HL-60 (cell line): ENCODE measurements around the gene PRKCG.

Source experiments
- DNase-seq, 2 experiments: peaks; one replicate each; pipeline ENCODE4 v3.0.0-alpha.2; 2010 to 2020; ENCODE audit warnings: low read depth in 1 of 2, low spot score in 1 of 2
- H3K27ac ChIP-seq: fragments of 250-450 bp; sonication (Bioruptor Pico); replicated peaks from 2 replicates; pipeline ENCODE4 v1.5.1; 2020; ENCODE audit warnings: mild to moderate bottlenecking, moderate library complexity
- H3K27me3 ChIP-seq: fragments of 250-450 bp; sonication (Bioruptor Pico); 2 replicates; pipeline ENCODE4 v1.5.1; 2021; ENCODE audit warnings: mild to moderate bottlenecking, moderate library complexity; ENCODE audit not compliant: insufficient read depth, poor library complexity, severe bottlenecking
- H3K4me3 ChIP-seq: replicated peaks from 2 replicates; pipeline ENCODE4 v1.5.1; 2011; ENCODE audit warnings: mild to moderate bottlenecking, control low read depth, low read length; ENCODE audit not compliant: insufficient read depth
- GABPA ChIP-seq: IDR thresholded peaks from 2 replicates; pipeline ENCODE4 v1.6.1; 2012; ENCODE audit warnings: low read depth
- POLR2AphosphoS5 ChIP-seq: IDR thresholded peaks from 2 replicates; pipeline ENCODE4 v1.6.1; 2012; ENCODE audit warnings: low read depth
- SPI1 ChIP-seq: IDR thresholded peaks from 2 replicates; pipeline ENCODE4 v1.6.1; 2012; ENCODE audit warnings: low read depth, mild to moderate bottlenecking, borderline replicate concordance
- TF ChIP-seq, protein P1 (sequence below): IDR thresholded peaks from one replicate; pipeline ENCODE4 v1.5.1; 2011; ENCODE audit warnings: low read length, control low read depth, inconsistent platforms; ENCODE audit not compliant: insufficient read depth
- TF ChIP-seq, protein P2 (sequence below): IDR thresholded peaks from 2 replicates; pipeline ENCODE4 v1.6.1; 2012; ENCODE audit warnings: low read depth; ENCODE audit not compliant: insufficient replicate concordance

PRKCG gene

DNA sequence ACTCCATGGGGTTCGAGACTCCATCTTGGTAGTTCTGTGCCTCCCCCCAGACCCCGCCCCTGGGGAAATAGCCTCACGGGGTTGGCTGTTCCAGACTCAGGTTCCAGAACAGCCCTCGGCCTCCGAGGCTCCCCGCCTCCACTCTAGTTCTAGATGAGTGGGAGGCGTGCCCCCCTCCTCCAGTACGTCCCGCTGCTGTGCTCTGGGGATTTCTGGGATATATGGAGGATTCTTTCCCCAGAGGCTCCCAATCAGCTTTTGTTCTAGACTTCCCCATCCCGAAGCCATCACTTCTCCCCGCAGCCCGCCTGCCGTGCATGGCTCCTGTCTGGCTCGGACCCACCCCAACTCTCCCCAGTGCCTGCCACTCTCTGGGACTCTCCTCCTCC, 25.2 kb downstream of the PRKCG start:
- TF ChIP-seq, protein P1, sequence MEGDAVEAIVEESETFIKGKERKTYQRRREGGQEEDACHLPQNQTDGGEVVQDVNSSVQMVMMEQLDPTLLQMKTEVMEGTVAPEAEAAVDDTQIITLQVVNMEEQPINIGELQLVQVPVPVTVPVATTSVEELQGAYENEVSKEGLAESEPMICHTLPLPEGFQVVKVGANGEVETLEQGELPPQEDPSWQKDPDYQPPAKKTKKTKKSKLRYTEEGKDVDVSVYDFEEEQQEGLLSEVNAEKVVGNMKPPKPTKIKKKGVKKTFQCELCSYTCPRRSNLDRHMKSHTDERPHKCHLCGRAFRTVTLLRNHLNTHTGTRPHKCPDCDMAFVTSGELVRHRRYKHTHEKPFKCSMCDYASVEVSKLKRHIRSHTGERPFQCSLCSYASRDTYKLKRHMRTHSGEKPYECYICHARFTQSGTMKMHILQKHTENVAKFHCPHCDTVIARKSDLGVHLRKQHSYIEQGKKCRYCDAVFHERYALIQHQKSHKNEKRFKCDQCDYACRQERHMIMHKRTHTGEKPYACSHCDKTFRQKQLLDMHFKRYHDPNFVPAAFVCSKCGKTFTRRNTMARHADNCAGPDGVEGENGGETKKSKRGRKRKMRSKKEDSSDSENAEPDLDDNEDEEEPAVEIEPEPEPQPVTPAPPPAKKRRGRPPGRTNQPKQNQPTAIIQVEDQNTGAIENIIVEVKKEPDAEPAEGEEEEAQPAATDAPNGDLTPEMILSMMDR: no peak
- TF ChIP-seq POLR2AphosphoS5: no peak
- TF ChIP-seq GABPA: no peak
- TF ChIP-seq, protein P2, sequence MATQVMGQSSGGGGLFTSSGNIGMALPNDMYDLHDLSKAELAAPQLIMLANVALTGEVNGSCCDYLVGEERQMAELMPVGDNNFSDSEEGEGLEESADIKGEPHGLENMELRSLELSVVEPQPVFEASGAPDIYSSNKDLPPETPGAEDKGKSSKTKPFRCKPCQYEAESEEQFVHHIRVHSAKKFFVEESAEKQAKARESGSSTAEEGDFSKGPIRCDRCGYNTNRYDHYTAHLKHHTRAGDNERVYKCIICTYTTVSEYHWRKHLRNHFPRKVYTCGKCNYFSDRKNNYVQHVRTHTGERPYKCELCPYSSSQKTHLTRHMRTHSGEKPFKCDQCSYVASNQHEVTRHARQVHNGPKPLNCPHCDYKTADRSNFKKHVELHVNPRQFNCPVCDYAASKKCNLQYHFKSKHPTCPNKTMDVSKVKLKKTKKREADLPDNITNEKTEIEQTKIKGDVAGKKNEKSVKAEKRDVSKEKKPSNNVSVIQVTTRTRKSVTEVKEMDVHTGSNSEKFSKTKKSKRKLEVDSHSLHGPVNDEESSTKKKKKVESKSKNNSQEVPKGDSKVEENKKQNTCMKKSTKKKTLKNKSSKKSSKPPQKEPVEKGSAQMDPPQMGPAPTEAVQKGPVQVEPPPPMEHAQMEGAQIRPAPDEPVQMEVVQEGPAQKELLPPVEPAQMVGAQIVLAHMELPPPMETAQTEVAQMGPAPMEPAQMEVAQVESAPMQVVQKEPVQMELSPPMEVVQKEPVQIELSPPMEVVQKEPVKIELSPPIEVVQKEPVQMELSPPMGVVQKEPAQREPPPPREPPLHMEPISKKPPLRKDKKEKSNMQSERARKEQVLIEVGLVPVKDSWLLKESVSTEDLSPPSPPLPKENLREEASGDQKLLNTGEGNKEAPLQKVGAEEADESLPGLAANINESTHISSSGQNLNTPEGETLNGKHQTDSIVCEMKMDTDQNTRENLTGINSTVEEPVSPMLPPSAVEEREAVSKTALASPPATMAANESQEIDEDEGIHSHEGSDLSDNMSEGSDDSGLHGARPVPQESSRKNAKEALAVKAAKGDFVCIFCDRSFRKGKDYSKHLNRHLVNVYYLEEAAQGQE: no peak
- no peak for TF ChIP-seq SPI1
- no peak overlapping the region for H3K4me3 ChIP-seq
- H3K27ac ChIP-seq: no peak overlapping the region
- DNase-seq: no peak
- H3K27me3 ChIP-seq: peaks cover 45% of the 10 kb centered on the region

DNA sequence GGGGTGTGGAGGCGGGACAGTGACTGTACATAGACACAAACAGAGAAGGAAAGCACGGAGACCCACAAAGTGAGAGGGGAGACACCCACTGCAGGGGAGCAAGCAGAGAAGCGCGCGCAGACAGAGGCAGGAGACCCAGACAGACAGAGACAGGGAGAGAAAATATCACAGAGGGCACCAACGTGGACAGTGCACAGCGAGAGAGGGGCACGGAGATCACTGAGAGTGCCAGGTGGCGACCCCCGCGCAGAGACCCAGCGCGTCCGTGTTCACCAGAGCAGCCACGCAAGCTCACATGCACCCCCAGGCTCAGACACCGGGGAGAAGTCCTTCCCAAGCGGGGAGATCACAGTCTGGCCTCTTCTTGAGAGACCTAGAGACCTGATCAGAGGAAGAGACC, 25.7 kb downstream of the PRKCG start:
- TF ChIP-seq, protein P1: no peak
- TF ChIP-seq GABPA (no peak), SPI1 (no peak), POLR2AphosphoS5 (no peak)
- TF ChIP-seq, protein P2: no peak
- DNase-seq: no peak
- Histone ChIP-seq H3K27ac (no peak overlapping the region), H3K27me3 (peaks cover 49% of the 10 kb centered on the region), H3K4me3 (no peak overlapping the region)

DNA sequence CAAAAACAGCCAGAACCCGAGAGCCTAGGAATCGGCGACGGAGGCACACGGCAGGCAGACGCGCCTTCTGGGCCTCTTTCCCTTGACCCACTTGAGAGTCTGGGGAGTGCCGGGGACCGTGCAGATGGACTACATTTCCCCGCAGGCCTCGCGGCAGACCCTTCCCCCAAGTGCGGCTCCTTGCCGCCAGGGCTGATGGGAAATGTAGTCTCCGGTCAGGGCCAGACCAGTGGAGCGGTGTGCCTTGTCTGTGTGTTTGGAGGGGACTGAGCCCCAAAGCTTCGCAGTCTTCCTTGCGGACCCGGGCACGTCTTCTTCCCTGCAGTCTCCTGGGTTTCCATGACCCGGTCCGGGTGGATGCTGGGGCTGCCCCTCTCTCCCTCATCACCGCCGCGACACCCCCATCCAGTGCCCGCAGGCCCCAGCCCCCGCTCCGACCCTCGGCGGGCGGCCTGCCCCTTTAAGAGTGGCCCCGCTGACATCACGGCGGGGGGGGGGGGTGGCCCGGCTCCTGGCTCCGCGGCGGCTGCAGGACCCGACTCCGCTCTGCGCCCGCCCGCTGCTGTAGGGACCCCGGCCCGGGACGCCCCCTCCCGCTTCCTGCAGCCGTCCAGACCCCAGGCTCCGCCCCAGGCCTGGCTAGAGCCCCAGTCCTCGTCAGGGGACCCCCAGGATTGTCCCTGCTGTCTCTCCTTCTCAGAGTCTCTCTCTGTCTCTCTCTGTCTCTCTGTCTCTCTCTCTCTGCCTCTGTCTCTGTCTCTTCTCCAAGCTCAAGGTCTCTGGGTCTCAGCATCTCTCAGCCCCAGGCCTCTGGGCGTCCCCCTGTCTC, 26.3 kb downstream of the PRKCG start:
- Histone ChIP-seq H3K4me3 (no peak overlapping the region), H3K27me3 (peaks cover 49% of the 10 kb centered on the region), H3K27ac (no peak overlapping the region)
- DNase-seq: peak in 1 of 2 experiments; percentile 51
- TF ChIP-seq, protein P2: no peak
- no peak for TF ChIP-seq GABPA
- TF ChIP-seq POLR2AphosphoS5: no peak
- no peak for TF ChIP-seq SPI1
- TF ChIP-seq, protein P1: no peak
